Measurements from ENCODE around the gene HIP1R. TPM values are rescaled to one million over a fixed set of nuclear protein-coding genes. Genes with fewer than 3 reads are reported as not detected.

The HIP1R gene
- total and polyA plus RNA-seq, 10 of the 15 experiments (the other 5 are each of a cell fraction or from before 2014, with no cell fraction given): 0.18 to 27.7 (median 11.7) TPM

DNA sequence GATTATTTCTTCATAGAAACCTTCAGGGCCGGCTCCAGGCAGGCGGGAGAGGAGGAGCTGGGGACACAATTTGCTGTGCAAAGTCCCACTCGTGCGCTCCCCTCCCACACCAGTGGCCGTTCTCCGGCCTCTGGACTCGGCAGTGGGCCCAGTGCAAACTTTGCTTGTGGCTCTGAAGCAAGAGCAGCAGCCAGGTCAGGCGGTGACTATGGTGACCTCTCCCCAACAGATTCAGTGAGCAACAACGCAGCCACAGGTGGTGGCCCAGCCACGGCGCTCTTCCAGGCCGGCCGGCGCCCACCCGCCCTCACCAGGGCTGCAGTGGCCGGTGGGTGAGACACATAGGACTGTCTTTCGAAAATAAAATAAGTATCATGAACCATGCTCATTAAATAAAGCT lies 31.1 kb downstream of the HIP1R start (continued):
- TF ChIP-seq, protein P1, sequence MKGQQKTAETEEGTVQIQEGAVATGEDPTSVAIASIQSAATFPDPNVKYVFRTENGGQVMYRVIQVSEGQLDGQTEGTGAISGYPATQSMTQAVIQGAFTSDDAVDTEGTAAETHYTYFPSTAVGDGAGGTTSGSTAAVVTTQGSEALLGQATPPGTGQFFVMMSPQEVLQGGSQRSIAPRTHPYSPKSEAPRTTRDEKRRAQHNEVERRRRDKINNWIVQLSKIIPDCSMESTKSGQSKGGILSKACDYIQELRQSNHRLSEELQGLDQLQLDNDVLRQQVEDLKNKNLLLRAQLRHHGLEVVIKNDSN (IDR thresholded peaks at IDR 0.05; ENCODE audit: borderline replicate concordance, extremely low read length, insufficient read depth, low read depth, low read length): no peak
- TF ChIP-seq STAT3 (IDR thresholded peaks at IDR 0.05; ENCODE audit: low read depth, low read length) (no peak), TARDBP (IDR thresholded peaks at IDR 0.05; ENCODE audit: borderline replicate concordance) (no peak), TCF12 (IDR thresholded peaks at IDR 0.05; ENCODE audit: low read depth, low read length) (no peak)
- TF ChIP-seq, protein P2, sequence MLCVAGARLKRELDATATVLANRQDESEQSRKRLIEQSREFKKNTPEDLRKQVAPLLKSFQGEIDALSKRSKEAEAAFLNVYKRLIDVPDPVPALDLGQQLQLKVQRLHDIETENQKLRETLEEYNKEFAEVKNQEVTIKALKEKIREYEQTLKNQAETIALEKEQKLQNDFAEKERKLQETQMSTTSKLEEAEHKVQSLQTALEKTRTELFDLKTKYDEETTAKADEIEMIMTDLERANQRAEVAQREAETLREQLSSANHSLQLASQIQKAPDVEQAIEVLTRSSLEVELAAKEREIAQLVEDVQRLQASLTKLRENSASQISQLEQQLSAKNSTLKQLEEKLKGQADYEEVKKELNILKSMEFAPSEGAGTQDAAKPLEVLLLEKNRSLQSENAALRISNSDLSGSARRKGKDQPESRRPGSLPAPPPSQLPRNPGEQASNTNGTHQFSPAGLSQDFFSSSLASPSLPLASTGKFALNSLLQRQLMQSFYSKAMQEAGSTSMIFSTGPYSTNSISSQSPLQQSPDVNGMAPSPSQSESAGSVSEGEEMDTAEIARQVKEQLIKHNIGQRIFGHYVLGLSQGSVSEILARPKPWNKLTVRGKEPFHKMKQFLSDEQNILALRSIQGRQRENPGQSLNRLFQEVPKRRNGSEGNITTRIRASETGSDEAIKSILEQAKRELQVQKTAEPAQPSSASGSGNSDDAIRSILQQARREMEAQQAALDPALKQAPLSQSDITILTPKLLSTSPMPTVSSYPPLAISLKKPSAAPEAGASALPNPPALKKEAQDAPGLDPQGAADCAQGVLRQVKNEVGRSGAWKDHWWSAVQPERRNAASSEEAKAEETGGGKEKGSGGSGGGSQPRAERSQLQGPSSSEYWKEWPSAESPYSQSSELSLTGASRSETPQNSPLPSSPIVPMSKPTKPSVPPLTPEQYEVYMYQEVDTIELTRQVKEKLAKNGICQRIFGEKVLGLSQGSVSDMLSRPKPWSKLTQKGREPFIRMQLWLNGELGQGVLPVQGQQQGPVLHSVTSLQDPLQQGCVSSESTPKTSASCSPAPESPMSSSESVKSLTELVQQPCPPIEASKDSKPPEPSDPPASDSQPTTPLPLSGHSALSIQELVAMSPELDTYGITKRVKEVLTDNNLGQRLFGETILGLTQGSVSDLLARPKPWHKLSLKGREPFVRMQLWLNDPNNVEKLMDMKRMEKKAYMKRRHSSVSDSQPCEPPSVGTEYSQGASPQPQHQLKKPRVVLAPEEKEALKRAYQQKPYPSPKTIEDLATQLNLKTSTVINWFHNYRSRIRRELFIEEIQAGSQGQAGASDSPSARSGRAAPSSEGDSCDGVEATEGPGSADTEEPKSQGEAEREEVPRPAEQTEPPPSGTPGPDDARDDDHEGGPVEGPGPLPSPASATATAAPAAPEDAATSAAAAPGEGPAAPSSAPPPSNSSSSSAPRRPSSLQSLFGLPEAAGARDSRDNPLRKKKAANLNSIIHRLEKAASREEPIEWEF (IDR thresholded peaks at IDR 0.05; ENCODE audit: insufficient replicate concordance, low read depth, low read length): no peak
- TF ChIP-seq, protein P3, sequence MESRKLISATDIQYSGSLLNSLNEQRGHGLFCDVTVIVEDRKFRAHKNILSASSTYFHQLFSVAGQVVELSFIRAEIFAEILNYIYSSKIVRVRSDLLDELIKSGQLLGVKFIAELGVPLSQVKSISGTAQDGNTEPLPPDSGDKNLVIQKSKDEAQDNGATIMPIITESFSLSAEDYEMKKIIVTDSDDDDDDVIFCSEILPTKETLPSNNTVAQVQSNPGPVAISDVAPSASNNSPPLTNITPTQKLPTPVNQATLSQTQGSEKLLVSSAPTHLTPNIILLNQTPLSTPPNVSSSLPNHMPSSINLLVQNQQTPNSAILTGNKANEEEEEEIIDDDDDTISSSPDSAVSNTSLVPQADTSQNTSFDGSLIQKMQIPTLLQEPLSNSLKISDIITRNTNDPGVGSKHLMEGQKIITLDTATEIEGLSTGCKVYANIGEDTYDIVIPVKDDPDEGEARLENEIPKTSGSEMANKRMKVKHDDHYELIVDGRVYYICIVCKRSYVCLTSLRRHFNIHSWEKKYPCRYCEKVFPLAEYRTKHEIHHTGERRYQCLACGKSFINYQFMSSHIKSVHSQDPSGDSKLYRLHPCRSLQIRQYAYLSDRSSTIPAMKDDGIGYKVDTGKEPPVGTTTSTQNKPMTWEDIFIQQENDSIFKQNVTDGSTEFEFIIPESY (IDR thresholded peaks at IDR 0.05): no peak

Measured in GM12878 (cell line).